Suprapubic skin (tissue), 4 donors: ENCODE data around the gene ARHGAP18. TPM values are rescaled to one million over a fixed set of nuclear protein-coding genes. Genes with fewer than 3 reads are reported as not detected.

Source experiments
- DNase-seq, 2 donors: peaks; one replicate each; pipeline ENCODE4 v3.0.0-alpha.2; 2019; ENCODE audit warnings: low spot score in 2 of 2
- H3K27ac ChIP-seq: fragments of 200-600 bp; sonication (generic); one replicate; pipeline ENCODE4 v1.5.1; 2019
- H3K27me3 ChIP-seq: fragments of 200-600 bp; sonication (generic); one replicate; pipeline ENCODE4 v1.5.1; 2019
- H3K36me3 ChIP-seq: fragments of 200-600 bp; sonication (generic); one replicate; pipeline ENCODE4 v1.5.1; 2019
- H3K4me1 ChIP-seq: fragments of 200-600 bp; sonication (generic); one replicate; pipeline ENCODE4 v1.5.1; 2019
- H3K4me3 ChIP-seq: fragments of 200-600 bp; sonication (generic); one replicate; pipeline ENCODE4 v1.5.1; 2019; ENCODE audit warnings: mild to moderate bottlenecking
- H3K9me3 ChIP-seq: fragments of 200-600 bp; sonication (generic); one replicate; pipeline ENCODE4 v1.5.1; 2019
- EP300 ChIP-seq: sonication (generic); formaldehyde crosslinking; IDR thresholded peaks from one replicate; pipeline ENCODE4 v1.6.1; 2017; ENCODE audit warnings: antibody characterized with exemption
- POLR2A ChIP-seq, 2 donors: fragments of 450-650 bp; IDR thresholded peaks; one replicate each; pipeline ENCODE4 v1.6.1; 2017; ENCODE audit warnings: antibody characterized with exemption in 2 of 2, mild to moderate bottlenecking in 2 of 2, moderate library complexity in 2 of 2
- POLR2AphosphoS5 ChIP-seq, 3 donors: sonication (generic); formaldehyde crosslinking; IDR thresholded peaks; one replicate each; pipeline ENCODE4 v1.6.1; 2017; ENCODE audit warnings: antibody characterized with exemption in 3 of 3
- WGBS: methylation state at CpG from one replicate; pipeline ENCODE4 v1.1.5; 2018; 5-methylcytosine and 5-hydroxymethylcytosine counted together
- total RNA-seq, 4 donors: library from RNA; depleted of rRNA; stranded (reverse); fragments of >200 nt; gene quantifications; one replicate each; pipeline ENCODE4 v1.1.0, GENCODE V29; 2016
- TF ChIP-seq, protein P1 (sequence below), 2 donors: fragments of 200-600 bp in 1 of 2; fragments of 450-650 bp in 1 of 2; sonication (generic) in 1 of 2; IDR thresholded peaks; one replicate each; pipeline ENCODE4 v1.5.1; 2016 to 2019; ENCODE audit warnings: antibody characterized with exemption in 2 of 2, mild to moderate bottlenecking in 1 of 2, moderate library complexity in 1 of 2

ARHGAP18 gene
- total RNA-seq, 4 donors from 2014 or later, result 7.1 to 14.2 (median 11.0) TPM

- no peak for DNase-seq
- H3K4me1 ChIP-seq, result no peaks in the 10 kb centered on the region
- no peak overlapping the region for H3K4me3 ChIP-seq
- H3K27ac ChIP-seq, result no peak overlapping the region
- H3K9me3 ChIP-seq, result no peaks in the 10 kb centered on the region
- H3K27me3 ChIP-seq, result no peaks in the 10 kb centered on the region
- H3K36me3 ChIP-seq, result no peaks in the 10 kb centered on the region
- TF ChIP-seq, protein P1, sequence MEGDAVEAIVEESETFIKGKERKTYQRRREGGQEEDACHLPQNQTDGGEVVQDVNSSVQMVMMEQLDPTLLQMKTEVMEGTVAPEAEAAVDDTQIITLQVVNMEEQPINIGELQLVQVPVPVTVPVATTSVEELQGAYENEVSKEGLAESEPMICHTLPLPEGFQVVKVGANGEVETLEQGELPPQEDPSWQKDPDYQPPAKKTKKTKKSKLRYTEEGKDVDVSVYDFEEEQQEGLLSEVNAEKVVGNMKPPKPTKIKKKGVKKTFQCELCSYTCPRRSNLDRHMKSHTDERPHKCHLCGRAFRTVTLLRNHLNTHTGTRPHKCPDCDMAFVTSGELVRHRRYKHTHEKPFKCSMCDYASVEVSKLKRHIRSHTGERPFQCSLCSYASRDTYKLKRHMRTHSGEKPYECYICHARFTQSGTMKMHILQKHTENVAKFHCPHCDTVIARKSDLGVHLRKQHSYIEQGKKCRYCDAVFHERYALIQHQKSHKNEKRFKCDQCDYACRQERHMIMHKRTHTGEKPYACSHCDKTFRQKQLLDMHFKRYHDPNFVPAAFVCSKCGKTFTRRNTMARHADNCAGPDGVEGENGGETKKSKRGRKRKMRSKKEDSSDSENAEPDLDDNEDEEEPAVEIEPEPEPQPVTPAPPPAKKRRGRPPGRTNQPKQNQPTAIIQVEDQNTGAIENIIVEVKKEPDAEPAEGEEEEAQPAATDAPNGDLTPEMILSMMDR (IDR thresholded peaks at IDR 0.05), result no peak
- TF ChIP-seq POLR2AphosphoS5 (IDR thresholded peaks at IDR 0.05), result no peak
- no peak for TF ChIP-seq POLR2A (IDR thresholded peaks at IDR 0.05)
- TF ChIP-seq EP300, result no peak
- WGBS, result 72% methylated on average over 2 of the region's 2 CpGs
These were observed 170.9 kb downstream of the ARHGAP18 start for GRCh38 chr6:129539032-129539431.

- TF ChIP-seq POLR2A (IDR thresholded peaks at IDR 0.05) (no peak), POLR2AphosphoS5 (IDR thresholded peaks at IDR 0.05) (no peak), EP300 (no peak)
- TF ChIP-seq, protein P1 (IDR thresholded peaks at IDR 0.05), result no peak
- DNase-seq, result no peak
- H3K27me3 ChIP-seq, result no peaks in the 10 kb centered on the region
These were observed 173.7 kb downstream of the ARHGAP18 start for GRCh38 chr6:129536271-129536670.

DNA sequence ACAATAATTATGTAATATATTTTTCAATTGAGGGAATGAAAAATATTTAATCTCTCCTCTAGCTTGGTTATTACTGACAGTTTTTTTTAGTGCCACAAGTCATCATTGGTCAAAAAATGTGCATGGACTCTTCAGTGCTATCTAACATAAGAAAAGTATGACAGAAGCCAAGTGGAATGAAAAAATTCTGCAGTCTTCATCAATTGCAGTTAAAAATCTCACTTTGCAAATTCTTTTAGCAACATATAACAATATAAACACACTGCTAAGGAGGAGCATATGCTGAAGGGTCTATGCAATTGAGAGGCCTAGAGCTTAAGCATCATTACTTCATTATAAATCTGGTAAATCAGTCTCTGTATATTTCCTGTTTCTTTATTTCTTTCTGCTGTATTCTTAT is 175.1 kb downstream of the ARHGAP18 start:
- Histone ChIP-seq H3K9me3 (no peaks in the 10 kb centered on the region), H3K27me3 (no peaks in the 10 kb centered on the region), H3K4me3 (no peak overlapping the region), H3K36me3 (no peaks in the 10 kb centered on the region), H3K27ac (no peak overlapping the region), H3K4me1 (no peaks in the 10 kb centered on the region)
- DNase-seq, result no peak
- TF ChIP-seq EP300 (no peak), POLR2A (IDR thresholded peaks at IDR 0.05) (no peak), POLR2AphosphoS5 (IDR thresholded peaks at IDR 0.05) (no peak)
- TF ChIP-seq, protein P1 (IDR thresholded peaks at IDR 0.05), result no peak

More at GRCh38 chr6:129536271-129536670, 173.7 kb downstream of the ARHGAP18 start:
- Histone ChIP-seq H3K9me3 (no peaks in the 10 kb centered on the region), H3K4me1 (no peaks in the 10 kb centered on the region), H3K27ac (no peak overlapping the region), H3K4me3 (no peak overlapping the region), H3K36me3 (no peaks in the 10 kb centered on the region)

Other genes with a start within 250 kb of the ARHGAP18 start
- not detected for gene TMEM244, start 151.1 kb upstream of the ARHGAP18 start, total RNA-seq